GM12864 (cell line): ENCODE measurements around the gene TTC34.
"Not testable (repeated sequence)": the region's sequence is repeated elsewhere in the genome, so short reads cannot be mapped to it uniquely, and the experiment has no call there.

ENCODE experiments used
- DNase-seq: peaks from one replicate; pipeline ENCODE4 v3.0.0-alpha.2; 2011; ENCODE audit warnings: low read depth
- H3K4me3 ChIP-seq: 2 replicates; pipeline ENCODE4 v1.5.1; 2011; ENCODE audit warnings: mild to moderate bottlenecking, low read depth, low read length, control low read depth
- CTCF ChIP-seq: IDR thresholded peaks from 2 replicates; pipeline ENCODE4 v1.5.1; 2011; ENCODE audit warnings: low read depth, mild to moderate bottlenecking, moderate library complexity, low read length, control low read depth, inconsistent platforms; ENCODE audit errors: missing control alignments

Gene TTC34

GRCh38 chr1:2777424-2778219 lies 23.9 kb downstream of the TTC34 start:
- H3K4me3 ChIP-seq: no peak overlapping the region
- TF ChIP-seq CTCF: no peak
- no peak for DNase-seq

DNA sequence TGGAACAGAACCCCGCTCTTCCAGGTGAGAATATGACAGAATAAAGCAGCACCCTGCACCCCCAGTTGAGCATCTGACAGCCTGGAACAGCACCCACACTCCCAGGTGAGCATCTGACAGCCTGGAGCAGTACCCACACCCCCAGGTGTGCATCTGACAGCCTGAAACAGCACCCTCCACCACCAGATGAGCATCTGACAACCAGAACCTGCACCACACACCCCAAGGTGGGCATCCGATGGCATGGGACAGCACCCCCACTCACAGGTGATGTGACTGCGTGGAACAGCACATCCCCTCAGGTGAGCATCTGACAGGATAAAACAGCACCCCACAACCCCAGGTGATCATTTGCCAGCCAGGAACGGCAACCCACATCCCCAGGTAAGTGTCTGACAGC lies 26.2 kb downstream of the TTC34 start:
- H3K4me3 ChIP-seq, DNase-seq: not testable (repeated sequence)

DNA sequence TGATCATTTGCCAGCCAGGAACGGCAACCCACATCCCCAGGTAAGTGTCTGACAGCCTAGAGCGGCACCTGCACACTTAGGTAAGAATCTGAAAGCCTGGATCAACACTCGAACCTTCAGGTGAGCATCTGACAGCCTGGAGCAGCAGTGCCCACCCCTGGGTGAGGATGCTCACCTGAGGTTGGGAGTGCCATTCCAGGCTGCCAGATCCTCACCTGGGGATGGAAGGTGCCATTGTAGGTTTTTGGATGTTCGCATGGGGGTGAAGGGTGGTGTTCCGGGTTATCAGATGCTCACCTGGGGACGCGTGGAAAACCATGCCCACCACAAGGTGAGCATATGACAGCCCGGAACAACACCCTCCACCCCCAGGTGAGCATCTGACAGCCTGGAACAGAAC lies 33.4 kb downstream of the TTC34 start:
- H3K4me3 ChIP-seq, DNase-seq: not testable (repeated sequence)

DNA sequence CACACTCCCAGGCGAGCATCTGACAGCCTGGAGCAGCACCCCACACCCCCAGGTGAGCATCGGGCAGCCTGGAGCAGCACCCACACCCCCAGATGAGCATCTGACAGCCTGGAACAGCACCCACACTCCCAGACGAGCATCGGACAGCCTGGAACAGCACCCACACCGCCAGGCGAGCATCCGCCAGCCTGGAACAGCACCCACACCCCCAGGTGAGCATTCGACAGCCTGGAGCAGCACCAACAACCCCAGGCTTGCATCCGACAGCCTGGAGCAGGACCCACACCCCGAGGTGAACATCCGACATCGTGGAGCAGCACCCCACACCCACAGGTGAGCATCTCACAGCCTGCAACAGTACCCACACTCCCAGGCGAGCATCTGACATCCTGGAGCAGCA lies 42.1 kb downstream of the TTC34 start:
- H3K4me3 ChIP-seq, DNase-seq: not testable (repeated sequence)

DNA sequence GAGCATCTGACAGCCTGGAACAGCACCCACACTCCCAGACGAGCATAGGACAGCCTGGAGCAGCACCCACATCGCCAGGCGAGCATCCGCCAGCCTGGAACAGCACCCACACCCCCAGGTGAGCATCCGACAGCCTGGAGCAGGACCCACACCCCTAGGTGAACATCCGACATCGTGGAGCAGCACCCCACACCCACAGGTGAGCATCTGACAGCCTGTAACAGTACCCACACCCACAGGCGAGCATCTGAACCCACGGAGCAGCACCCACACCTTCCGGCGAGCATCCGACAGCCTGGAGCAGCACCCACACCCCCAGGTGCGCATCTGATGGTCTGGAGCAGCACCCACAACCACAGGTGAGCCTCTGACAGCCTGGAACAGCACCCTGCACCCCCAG lies 44.0 kb downstream of the TTC34 start:
- not testable (repeated sequence) for H3K4me3 ChIP-seq, DNase-seq

DNA sequence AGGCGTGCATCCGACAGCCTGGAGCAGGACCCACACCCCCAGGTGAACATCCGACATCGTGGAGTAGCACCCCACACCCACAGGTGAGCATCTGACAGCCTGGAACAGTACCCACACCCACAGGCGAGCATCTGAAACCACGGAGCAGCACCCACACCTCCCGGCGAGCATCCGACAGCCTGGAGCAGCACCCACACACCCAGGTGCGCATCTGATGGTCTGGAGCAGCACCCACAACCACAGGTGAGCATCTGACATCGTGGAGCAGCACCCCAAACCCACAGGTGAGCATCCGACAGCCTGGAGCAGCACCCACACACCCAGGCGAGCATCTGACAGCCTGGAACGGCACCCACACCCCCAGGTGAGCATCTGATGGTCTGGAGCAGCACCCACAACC lies 46.1 kb downstream of the TTC34 start:
- not testable (repeated sequence) for DNase-seq, H3K4me3 ChIP-seq

DNA sequence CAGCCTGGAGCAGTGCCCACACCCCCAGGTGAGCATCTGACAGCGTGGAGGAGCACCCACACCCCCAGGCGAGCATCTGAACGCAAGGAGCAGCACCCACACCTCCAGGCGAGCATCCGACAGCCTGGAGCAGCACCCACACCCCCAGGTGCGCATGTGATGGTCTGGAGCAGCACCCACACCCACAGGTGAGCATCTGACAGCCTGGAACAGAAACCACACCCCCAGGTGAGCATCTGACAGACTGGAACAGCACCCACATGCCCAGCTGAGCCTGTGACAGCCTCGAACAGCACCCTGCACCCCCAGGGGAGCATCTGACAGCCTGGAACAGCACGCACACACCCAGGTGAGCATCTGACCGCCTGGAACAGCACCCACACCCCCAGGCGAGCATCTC lies 46.9 kb downstream of the TTC34 start:
- not testable (repeated sequence) for DNase-seq, H3K4me3 ChIP-seq

DNA sequence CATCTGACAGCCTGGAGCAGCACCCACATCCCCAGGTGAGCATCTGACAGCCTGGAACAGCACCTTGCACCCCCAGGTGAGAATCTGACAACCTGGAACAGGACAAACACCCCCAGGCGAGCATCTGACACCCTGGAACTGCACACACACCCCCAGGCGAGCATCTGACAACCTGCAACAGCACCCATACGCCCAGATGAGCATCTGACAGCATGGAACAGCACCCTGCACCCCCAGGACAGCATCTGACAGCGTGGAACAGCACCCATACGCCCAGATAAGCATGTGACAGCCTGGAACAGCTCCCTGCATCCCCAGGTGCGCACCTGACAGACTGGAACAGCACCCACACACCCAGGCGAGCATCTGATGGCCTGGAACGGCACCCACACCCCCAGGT lies 49.0 kb downstream of the TTC34 start:
- not testable (repeated sequence) for H3K4me3 ChIP-seq, DNase-seq

GRCh38 chr1:2751866-2752265 lies 49.6 kb downstream of the TTC34 start:
- H3K4me3 ChIP-seq: not testable (repeated sequence)

GRCh38 chr1:2750766-2751730 lies 50.4 kb downstream of the TTC34 start:
- not testable (repeated sequence) for DNase-seq, H3K4me3 ChIP-seq

More at GRCh38 chr1:2751866-2752265, 49.6 kb downstream of the TTC34 start:
- not testable (repeated sequence) for DNase-seq

- not testable (repeated sequence) for DNase-seq
These were observed 51.3 kb downstream of the TTC34 start for GRCh38 chr1:2750041-2750680.

GRCh38 chr1:2748626-2749025 lies 52.9 kb downstream of the TTC34 start:
- H3K4me3 ChIP-seq, DNase-seq: not testable (repeated sequence)

More at GRCh38 chr1:2750041-2750680, 51.3 kb downstream of the TTC34 start:
- not testable (repeated sequence) for H3K4me3 ChIP-seq

DNA sequence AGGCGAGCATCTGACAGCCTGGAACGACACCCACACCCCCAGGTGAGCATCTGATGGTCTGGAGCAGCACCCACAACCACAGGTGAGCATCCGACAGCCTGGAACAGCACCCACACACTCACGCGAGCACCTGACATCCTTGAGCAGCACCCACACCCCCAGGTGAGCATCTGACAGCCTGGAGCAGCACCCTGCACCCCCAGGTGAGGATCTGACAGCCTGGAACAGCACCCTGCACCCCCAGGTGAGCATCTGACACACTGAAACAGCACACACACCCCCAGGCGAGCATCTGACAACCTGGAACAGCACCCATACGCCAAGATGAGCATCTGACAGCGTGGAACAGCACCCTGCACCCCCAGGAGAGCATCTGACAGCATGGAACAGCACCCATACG lies 106.7 kb downstream of the TTC34 start:
- DNase-seq, H3K4me3 ChIP-seq: not testable (repeated sequence)

DNA sequence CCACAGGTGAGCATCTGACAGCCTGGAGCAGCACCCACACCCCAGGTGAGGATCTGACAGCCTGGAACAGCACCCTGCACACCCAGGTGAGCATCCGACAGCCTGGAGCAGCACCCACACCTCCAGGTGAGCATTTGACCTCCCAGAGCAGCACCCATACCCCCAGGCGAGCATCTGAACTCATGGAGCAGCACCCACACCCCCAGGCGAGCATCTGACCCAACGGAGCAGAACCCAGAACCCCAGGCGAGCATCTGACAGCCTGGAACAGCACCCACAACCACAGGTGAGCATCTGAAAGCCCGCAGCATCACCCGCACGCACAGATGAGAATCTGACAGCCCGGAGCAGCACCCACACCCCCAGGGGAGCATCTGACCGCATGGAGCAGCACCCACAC lies 111.3 kb downstream of the TTC34 start:
- DNase-seq, H3K4me3 ChIP-seq: not testable (repeated sequence)

DNA sequence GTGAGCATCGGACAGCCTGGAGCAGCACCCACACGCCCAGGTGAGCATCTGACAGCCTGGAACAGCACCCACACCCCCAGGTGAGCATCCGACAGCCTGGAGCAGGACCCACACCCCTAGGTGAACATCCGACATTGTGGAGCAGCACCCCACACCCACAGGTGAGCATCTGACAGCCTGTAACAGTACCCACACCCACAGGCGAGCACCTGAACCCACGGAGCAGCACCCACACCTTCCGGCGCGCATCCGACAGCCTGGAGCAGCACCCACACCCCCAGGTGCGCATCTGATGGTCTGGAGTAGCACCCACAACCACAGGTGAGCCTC lies 113.2 kb downstream of the TTC34 start:
- DNase-seq: not testable (repeated sequence)

DNA sequence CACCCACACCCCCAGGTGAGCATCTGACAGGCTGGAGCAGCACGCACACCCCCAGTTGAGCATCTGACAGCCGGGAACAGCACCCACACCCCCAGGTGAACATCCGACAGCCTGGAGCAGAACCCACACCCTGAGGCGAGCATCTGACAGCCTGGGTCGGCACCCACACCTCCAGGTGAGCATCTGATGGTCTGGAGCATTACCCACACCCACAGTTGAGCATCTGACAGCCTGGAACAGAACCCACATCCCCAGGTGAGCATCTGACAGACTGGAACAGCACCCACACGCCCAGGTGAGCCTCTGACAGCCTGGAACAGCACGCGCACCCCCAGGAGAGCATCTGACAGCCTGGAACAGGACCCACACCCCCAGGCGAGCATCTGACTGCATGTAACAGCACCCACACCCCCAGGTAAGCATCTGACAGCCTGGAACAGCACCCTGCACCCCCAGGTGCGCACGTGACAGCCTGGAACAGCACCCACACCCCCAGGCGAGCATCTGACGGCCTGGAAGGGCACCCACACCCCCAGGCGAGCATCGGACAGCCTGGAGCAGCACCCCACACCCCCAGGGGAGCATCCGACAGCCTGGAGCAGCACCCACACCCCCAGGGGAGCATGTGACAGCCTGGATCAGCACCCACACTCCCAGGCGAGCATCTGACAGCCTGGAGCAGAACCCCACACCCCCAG lies 113.7 kb downstream of the TTC34 start:
- H3K4me3 ChIP-seq, DNase-seq: not testable (repeated sequence)

More for the DNA sequence above, 113.2 kb downstream of the TTC34 start:
- H3K4me3 ChIP-seq: not testable (repeated sequence)

- not testable (repeated sequence) for H3K4me3 ChIP-seq, DNase-seq
These were observed 114.3 kb downstream of the TTC34 start for GRCh38 chr1:2687174-2687591.
